ENCODE data around the gene BTBD16.

Gene BTBD16

GRCh38 chr10:122248356-122249302 is 22.5 kb upstream of the BTBD16 start:
- H3K4me3 ChIP-seq (ENCODE audit: low read depth, low read length), result no peak overlapping the region
- no peaks in the 10 kb centered on the region for H3K9me3 ChIP-seq (ENCODE audit: control insufficient read depth, insufficient read depth, low read depth, low read length)
- H3K27me3 ChIP-seq (ENCODE audit: control insufficient read depth, insufficient read depth, low read length), result no peaks in the 10 kb centered on the region
- H3K36me3 ChIP-seq (ENCODE audit: control insufficient read depth, insufficient read depth, low read length), result peaks cover 81% of the 10 kb centered on the region
- no peak overlapping the region for H3K9ac ChIP-seq (ENCODE audit: low read length)
- peaks cover 3% of the 10 kb centered on the region; the same call in 1 of the 2 replicates for H3K4me1 ChIP-seq (ENCODE audit: control insufficient read depth, insufficient read depth, low read length)
- H3K27ac ChIP-seq (ENCODE audit: low read depth, low read length), result no peak overlapping the region

GRCh38 chr10:122249303-122249850 is 21.7 kb upstream of the BTBD16 start:
- Histone ChIP-seq H3K4me3 (ENCODE audit: low read depth, low read length) (no peak overlapping the region), H3K9me3 (ENCODE audit: control insufficient read depth, insufficient read depth, low read depth, low read length) (no peaks in the 10 kb centered on the region), H3K4me1 (ENCODE audit: control insufficient read depth, insufficient read depth, low read length) (peaks cover 3% of the 10 kb centered on the region; the same call in 1 of the 2 replicates), H3K27ac (ENCODE audit: low read depth, low read length) (no peak overlapping the region), H3K9ac (ENCODE audit: low read length) (no peak overlapping the region), H3K36me3 (ENCODE audit: control insufficient read depth, insufficient read depth, low read length) (peaks cover 81% of the 10 kb centered on the region), H3K27me3 (ENCODE audit: control insufficient read depth, insufficient read depth, low read length) (no peaks in the 10 kb centered on the region)

- no peak overlapping the region for H3K4me3 ChIP-seq (ENCODE audit: low read depth, low read length)
These were observed 20.9 kb upstream of the BTBD16 start for GRCh38 chr10:122249991-122250750.

GRCh38 chr10:122251459-122252255 is 19.4 kb upstream of the BTBD16 start:
- Histone ChIP-seq H3K4me1 (ENCODE audit: control insufficient read depth, insufficient read depth, low read length) (peaks cover under 1% of the 10 kb centered on the region; the same call in 1 of the 2 replicates), H3K4me3 (ENCODE audit: low read depth, low read length) (no peak overlapping the region), H3K27me3 (ENCODE audit: control insufficient read depth, insufficient read depth, low read length) (no peaks in the 10 kb centered on the region), H3K9me3 (ENCODE audit: control insufficient read depth, insufficient read depth, low read depth, low read length) (no peaks in the 10 kb centered on the region), H3K36me3 (ENCODE audit: control insufficient read depth, insufficient read depth, low read length) (peaks cover 73% of the 10 kb centered on the region), H3K9ac (ENCODE audit: low read length) (no peak overlapping the region), H3K27ac (ENCODE audit: low read depth, low read length) (no peak overlapping the region)

More at GRCh38 chr10:122249991-122250750, 20.9 kb upstream of the BTBD16 start:
- H3K36me3 ChIP-seq (ENCODE audit: control insufficient read depth, insufficient read depth, low read length), result peaks cover 73% of the 10 kb centered on the region
- no peak overlapping the region for H3K27ac ChIP-seq (ENCODE audit: low read depth, low read length)
- H3K4me1 ChIP-seq (ENCODE audit: control insufficient read depth, insufficient read depth, low read length), result peaks cover 3% of the 10 kb centered on the region; the same call in 1 of the 2 replicates
- no peaks in the 10 kb centered on the region for H3K9me3 ChIP-seq (ENCODE audit: control insufficient read depth, insufficient read depth, low read depth, low read length)
- H3K9ac ChIP-seq (ENCODE audit: low read length), result no peak overlapping the region
- no peaks in the 10 kb centered on the region for H3K27me3 ChIP-seq (ENCODE audit: control insufficient read depth, insufficient read depth, low read length)

- Histone ChIP-seq H3K4me1 (ENCODE audit: control insufficient read depth, insufficient read depth, low read length) (no peaks in the 10 kb centered on the region), H3K9ac (ENCODE audit: low read length) (no peak overlapping the region), H3K36me3 (ENCODE audit: control insufficient read depth, insufficient read depth, low read length) (peaks cover 68% of the 10 kb centered on the region), H3K27ac (ENCODE audit: low read depth, low read length) (no peak overlapping the region), H3K27me3 (ENCODE audit: control insufficient read depth, insufficient read depth, low read length) (no peaks in the 10 kb centered on the region), H3K4me3 (ENCODE audit: low read depth, low read length) (no peak overlapping the region), H3K9me3 (ENCODE audit: control insufficient read depth, insufficient read depth, low read depth, low read length) (no peaks in the 10 kb centered on the region)
These were observed 18.3 kb upstream of the BTBD16 start for GRCh38 chr10:122252805-122253204.

- Histone ChIP-seq H3K27me3 (ENCODE audit: control insufficient read depth, insufficient read depth, low read length) (no peaks in the 10 kb centered on the region), H3K9me3 (ENCODE audit: control insufficient read depth, insufficient read depth, low read depth, low read length) (no peaks in the 10 kb centered on the region), H3K27ac (ENCODE audit: low read depth, low read length) (no peak overlapping the region), H3K4me3 (ENCODE audit: low read depth, low read length) (no peak overlapping the region), H3K36me3 (ENCODE audit: control insufficient read depth, insufficient read depth, low read length) (peaks cover 61% of the 10 kb centered on the region), H3K4me1 (ENCODE audit: control insufficient read depth, insufficient read depth, low read length) (peaks cover 5% of the 10 kb centered on the region), H3K9ac (ENCODE audit: low read length) (no peak overlapping the region)
These were observed 17.5 kb upstream of the BTBD16 start for GRCh38 chr10:122253605-122254004.

- Histone ChIP-seq H3K4me1 (ENCODE audit: control insufficient read depth, insufficient read depth, low read length) (peaks cover 10% of the 10 kb centered on the region), H3K9me3 (ENCODE audit: control insufficient read depth, insufficient read depth, low read depth, low read length) (no peaks in the 10 kb centered on the region), H3K4me3 (ENCODE audit: low read depth, low read length) (no peak overlapping the region), H3K27ac (ENCODE audit: low read depth, low read length) (no peak overlapping the region), H3K27me3 (ENCODE audit: control insufficient read depth, insufficient read depth, low read length) (no peaks in the 10 kb centered on the region), H3K9ac (ENCODE audit: low read length) (no peak overlapping the region), H3K36me3 (ENCODE audit: control insufficient read depth, insufficient read depth, low read length) (peaks cover 52% of the 10 kb centered on the region)
These were observed 16.3 kb upstream of the BTBD16 start for GRCh38 chr10:122254831-122255230.

- Histone ChIP-seq H3K4me1 (ENCODE audit: control insufficient read depth, insufficient read depth, low read length) (peaks cover 10% of the 10 kb centered on the region), H3K4me3 (ENCODE audit: low read depth, low read length) (no peak overlapping the region), H3K9me3 (ENCODE audit: control insufficient read depth, insufficient read depth, low read depth, low read length) (no peaks in the 10 kb centered on the region), H3K9ac (ENCODE audit: low read length) (no peak overlapping the region), H3K27me3 (ENCODE audit: control insufficient read depth, insufficient read depth, low read length) (no peaks in the 10 kb centered on the region), H3K27ac (ENCODE audit: low read depth, low read length) (no peak overlapping the region), H3K36me3 (ENCODE audit: control insufficient read depth, insufficient read depth, low read length) (peaks cover 45% of the 10 kb centered on the region)
These were observed 15.4 kb upstream of the BTBD16 start for GRCh38 chr10:122255509-122256301.

- Histone ChIP-seq H3K36me3 (ENCODE audit: control insufficient read depth, insufficient read depth, low read length) (peaks cover 35% of the 10 kb centered on the region), H3K27me3 (ENCODE audit: control insufficient read depth, insufficient read depth, low read length) (no peaks in the 10 kb centered on the region), H3K4me3 (ENCODE audit: low read depth, low read length) (no peak overlapping the region), H3K27ac (ENCODE audit: low read depth, low read length) (no peak overlapping the region), H3K9me3 (ENCODE audit: control insufficient read depth, insufficient read depth, low read depth, low read length) (peaks cover 5% of the 10 kb centered on the region; the same call in 1 of the 2 replicates), H3K4me1 (ENCODE audit: control insufficient read depth, insufficient read depth, low read length) (peaks cover 10% of the 10 kb centered on the region), H3K9ac (ENCODE audit: low read length) (no peak overlapping the region)
These were observed 14.1 kb upstream of the BTBD16 start for GRCh38 chr10:122257041-122257440.

All from HUES6 (cell line).